Neural cell (in vitro differentiated cells): ENCODE results near the gene RBFA.

Experiments
- EZH2 ChIP-seq: fragments of 200-600, 300-800 bp; shearing (Covaris generic), sonication (generic); IDR thresholded peaks from 2 replicates; pipeline ENCODE4 v1.6.1; 2014; ENCODE audit warnings: antibody characterized with exemption, low read length, borderline replicate concordance, mild to moderate bottlenecking; ENCODE audit not compliant: insufficient read depth, poor library complexity, severe bottlenecking
- POLR2AphosphoS5 ChIP-seq: IDR thresholded peaks from 2 replicates; pipeline ENCODE4 v1.6.1; 2012
- SMC3 ChIP-seq: fragments of 450-650 bp; conservative IDR thresholded peaks from 2 replicates; pipeline ENCODE4 v1.6.1; 2014; ENCODE audit warnings: antibody characterized with exemption, mild to moderate bottlenecking, moderate library complexity; ENCODE audit not compliant: poor library complexity
- TAF1 ChIP-seq: IDR thresholded peaks from 2 replicates; pipeline ENCODE4 v1.6.1; 2012; ENCODE audit warnings: low read depth
- TF ChIP-seq, protein P1 (sequence below): fragments of 450-650 bp; IDR thresholded peaks from 2 replicates; pipeline ENCODE4 v1.5.1; 2014; ENCODE audit warnings: antibody characterized with exemption, mild to moderate bottlenecking, moderate library complexity; ENCODE audit not compliant: poor library complexity, severe bottlenecking
- TF ChIP-seq, protein P2 (sequence below): IDR thresholded peaks from 2 replicates; pipeline ENCODE4 v1.6.1; 2012; ENCODE audit warnings: borderline replicate concordance

DNA sequence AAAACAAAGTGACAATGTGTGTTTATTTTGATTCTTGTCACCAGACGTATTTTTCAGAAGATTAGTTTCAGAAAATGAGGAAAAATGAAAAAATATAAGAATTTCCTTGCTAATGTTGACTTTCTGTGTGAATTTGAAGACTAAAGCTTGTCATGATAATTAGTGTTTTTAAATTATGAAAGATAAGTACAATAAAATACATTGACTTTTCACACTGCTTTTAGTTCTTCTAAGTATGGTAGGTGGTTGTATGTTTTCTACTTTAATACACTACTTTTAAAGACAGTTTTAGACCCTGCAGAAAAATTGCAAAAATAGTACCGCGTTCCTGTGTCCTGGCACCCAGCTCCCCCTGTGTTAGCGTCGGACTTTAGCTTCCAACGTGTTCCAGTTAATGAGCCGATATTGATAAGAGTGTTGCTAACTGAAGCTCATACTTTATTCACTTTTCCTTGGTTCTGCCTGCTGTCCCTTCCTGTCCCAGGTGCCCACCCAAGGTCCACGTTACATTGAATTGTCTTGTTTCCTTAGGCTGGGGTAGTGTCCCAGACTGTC is 695 bp downstream of the RBFA start:
- TF ChIP-seq, protein P1, sequence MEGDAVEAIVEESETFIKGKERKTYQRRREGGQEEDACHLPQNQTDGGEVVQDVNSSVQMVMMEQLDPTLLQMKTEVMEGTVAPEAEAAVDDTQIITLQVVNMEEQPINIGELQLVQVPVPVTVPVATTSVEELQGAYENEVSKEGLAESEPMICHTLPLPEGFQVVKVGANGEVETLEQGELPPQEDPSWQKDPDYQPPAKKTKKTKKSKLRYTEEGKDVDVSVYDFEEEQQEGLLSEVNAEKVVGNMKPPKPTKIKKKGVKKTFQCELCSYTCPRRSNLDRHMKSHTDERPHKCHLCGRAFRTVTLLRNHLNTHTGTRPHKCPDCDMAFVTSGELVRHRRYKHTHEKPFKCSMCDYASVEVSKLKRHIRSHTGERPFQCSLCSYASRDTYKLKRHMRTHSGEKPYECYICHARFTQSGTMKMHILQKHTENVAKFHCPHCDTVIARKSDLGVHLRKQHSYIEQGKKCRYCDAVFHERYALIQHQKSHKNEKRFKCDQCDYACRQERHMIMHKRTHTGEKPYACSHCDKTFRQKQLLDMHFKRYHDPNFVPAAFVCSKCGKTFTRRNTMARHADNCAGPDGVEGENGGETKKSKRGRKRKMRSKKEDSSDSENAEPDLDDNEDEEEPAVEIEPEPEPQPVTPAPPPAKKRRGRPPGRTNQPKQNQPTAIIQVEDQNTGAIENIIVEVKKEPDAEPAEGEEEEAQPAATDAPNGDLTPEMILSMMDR, result no peak
- TF ChIP-seq POLR2AphosphoS5, result no peak
- TF ChIP-seq TAF1, result no peak
- no peak for TF ChIP-seq SMC3
- no peak for TF ChIP-seq EZH2
- TF ChIP-seq, protein P2, sequence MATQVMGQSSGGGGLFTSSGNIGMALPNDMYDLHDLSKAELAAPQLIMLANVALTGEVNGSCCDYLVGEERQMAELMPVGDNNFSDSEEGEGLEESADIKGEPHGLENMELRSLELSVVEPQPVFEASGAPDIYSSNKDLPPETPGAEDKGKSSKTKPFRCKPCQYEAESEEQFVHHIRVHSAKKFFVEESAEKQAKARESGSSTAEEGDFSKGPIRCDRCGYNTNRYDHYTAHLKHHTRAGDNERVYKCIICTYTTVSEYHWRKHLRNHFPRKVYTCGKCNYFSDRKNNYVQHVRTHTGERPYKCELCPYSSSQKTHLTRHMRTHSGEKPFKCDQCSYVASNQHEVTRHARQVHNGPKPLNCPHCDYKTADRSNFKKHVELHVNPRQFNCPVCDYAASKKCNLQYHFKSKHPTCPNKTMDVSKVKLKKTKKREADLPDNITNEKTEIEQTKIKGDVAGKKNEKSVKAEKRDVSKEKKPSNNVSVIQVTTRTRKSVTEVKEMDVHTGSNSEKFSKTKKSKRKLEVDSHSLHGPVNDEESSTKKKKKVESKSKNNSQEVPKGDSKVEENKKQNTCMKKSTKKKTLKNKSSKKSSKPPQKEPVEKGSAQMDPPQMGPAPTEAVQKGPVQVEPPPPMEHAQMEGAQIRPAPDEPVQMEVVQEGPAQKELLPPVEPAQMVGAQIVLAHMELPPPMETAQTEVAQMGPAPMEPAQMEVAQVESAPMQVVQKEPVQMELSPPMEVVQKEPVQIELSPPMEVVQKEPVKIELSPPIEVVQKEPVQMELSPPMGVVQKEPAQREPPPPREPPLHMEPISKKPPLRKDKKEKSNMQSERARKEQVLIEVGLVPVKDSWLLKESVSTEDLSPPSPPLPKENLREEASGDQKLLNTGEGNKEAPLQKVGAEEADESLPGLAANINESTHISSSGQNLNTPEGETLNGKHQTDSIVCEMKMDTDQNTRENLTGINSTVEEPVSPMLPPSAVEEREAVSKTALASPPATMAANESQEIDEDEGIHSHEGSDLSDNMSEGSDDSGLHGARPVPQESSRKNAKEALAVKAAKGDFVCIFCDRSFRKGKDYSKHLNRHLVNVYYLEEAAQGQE, result no peak
